Loucy (cell line): ENCODE results near the gene SFXN5.

Experiments
- EZH2phosphoT487 ChIP-seq: fragments of 200-600 bp; IDR thresholded peaks from 2 replicates; pipeline ENCODE4 v1.6.1; 2018; ENCODE audit warnings: antibody characterized with exemption, mild to moderate bottlenecking, moderate library complexity, borderline replicate concordance
- TF ChIP-seq, protein P1 (sequence below): fragments of 200-600 bp; sonication (generic); conservative IDR thresholded peaks from 2 replicates; pipeline ENCODE4 v1.5.1; 2014; ENCODE audit warnings: mild to moderate bottlenecking, antibody characterized with exemption, low read length

- TF ChIP-seq, protein P1, sequence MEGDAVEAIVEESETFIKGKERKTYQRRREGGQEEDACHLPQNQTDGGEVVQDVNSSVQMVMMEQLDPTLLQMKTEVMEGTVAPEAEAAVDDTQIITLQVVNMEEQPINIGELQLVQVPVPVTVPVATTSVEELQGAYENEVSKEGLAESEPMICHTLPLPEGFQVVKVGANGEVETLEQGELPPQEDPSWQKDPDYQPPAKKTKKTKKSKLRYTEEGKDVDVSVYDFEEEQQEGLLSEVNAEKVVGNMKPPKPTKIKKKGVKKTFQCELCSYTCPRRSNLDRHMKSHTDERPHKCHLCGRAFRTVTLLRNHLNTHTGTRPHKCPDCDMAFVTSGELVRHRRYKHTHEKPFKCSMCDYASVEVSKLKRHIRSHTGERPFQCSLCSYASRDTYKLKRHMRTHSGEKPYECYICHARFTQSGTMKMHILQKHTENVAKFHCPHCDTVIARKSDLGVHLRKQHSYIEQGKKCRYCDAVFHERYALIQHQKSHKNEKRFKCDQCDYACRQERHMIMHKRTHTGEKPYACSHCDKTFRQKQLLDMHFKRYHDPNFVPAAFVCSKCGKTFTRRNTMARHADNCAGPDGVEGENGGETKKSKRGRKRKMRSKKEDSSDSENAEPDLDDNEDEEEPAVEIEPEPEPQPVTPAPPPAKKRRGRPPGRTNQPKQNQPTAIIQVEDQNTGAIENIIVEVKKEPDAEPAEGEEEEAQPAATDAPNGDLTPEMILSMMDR, result no peak
- no peak for TF ChIP-seq EZH2phosphoT487
These were observed 73.3 kb downstream of the SFXN5 start for GRCh38 chr2:72998234-72998651.
